PC-9 (cell line): ENCODE results near the gene STARD13.

ENCODE experiments used
- CTCF ChIP-seq: fragments of 200-600 bp; sonication (generic); conservative IDR thresholded peaks from 2 replicates; pipeline ENCODE4 v1.6.1; 2017; ENCODE audit warnings: mixed run types, antibody characterized with exemption, mild to moderate bottlenecking, moderate library complexity
- EZH2 ChIP-seq: fragments of 200-600 bp; sonication (generic); IDR thresholded peaks from 2 replicates; pipeline ENCODE4 v1.8.0; 2017; ENCODE audit warnings: antibody characterized with exemption, low read depth

DNA sequence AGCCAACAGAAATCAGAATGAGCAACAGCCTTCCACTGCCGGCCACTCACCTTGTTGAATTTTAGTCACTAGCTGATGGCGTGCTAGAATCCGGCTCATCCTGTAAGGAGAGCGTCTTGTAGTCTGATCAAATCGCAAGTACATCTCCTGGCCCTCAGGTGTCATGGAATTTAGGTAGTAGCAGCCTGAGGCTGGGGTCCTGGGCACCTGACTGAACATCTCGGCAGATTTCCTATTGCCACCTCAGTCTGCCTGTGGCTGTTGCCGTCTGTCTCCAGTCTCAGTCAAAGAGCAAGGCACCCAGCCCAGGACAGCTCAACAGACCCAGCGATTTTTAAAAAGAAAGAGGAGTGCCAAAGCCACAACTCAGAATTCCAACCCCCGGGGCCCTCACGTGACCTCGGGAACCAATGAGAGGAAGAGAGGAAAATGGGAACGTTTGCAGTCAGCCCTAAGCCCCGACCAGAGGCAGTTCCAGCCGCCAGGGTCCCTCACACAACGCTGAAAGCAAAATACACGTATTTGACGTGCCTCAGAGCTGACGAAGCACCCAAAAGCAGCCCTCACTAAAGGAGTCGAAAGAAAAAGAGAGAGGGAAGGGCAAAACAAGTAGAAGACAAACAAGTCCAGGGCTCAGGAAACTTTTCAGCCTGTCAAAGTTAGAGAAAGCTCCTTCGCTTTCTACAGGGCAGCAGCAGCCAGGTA is at the start of gene STARD13:
- TF ChIP-seq CTCF = no peak; the same call in 1 of the 2 replicates
- no peak for TF ChIP-seq EZH2
